ENCODE measurements around the gene GZMM.

DNA sequence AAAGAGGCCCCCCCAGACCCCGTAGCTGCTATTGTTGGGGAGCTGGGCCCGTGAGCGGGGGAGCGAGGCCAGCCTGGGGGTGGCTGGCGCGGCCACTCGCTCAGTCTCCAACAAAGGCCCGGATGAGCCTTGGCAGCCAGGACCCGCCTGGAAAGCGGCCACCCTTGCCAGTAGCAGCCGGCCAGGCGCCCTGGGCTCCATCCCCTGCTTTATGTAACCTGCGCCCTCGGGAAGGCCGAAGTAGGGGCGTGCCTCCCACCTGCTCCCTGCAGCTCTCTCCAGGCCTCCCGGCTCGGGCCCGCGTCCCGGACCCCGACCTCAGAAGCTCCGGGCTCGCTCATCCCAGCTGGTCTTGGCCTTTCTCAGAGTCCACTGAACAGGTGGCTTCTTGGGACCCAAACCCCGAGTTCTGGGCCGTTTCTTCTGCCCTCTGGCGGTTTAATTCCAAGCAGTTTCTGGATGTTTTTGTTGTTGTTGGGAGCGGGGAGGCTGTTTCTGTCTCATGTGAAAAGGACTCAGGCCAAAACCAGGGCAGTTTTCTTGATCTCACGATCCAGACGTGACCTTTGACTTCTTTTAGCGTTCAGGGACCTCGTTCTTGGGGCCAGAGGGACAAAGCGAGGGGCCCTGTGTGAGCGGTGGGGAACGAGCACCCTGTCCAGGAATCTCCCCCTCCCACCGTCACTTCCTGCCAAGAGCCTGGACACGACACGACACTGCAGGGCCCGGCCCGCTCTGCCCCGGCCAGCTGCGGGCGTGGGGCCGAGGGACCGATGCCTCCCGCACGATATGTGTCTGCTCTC is 11.1 kb upstream of the GZMM start:
- TF ChIP-seq, protein P1, sequence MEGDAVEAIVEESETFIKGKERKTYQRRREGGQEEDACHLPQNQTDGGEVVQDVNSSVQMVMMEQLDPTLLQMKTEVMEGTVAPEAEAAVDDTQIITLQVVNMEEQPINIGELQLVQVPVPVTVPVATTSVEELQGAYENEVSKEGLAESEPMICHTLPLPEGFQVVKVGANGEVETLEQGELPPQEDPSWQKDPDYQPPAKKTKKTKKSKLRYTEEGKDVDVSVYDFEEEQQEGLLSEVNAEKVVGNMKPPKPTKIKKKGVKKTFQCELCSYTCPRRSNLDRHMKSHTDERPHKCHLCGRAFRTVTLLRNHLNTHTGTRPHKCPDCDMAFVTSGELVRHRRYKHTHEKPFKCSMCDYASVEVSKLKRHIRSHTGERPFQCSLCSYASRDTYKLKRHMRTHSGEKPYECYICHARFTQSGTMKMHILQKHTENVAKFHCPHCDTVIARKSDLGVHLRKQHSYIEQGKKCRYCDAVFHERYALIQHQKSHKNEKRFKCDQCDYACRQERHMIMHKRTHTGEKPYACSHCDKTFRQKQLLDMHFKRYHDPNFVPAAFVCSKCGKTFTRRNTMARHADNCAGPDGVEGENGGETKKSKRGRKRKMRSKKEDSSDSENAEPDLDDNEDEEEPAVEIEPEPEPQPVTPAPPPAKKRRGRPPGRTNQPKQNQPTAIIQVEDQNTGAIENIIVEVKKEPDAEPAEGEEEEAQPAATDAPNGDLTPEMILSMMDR (IDR thresholded peaks at IDR 0.05): peak in 6 of 7 experiments; percentile 21 to 63 (median 53)
- peak in 2 of 3 donors; percentile 27 to 32 for TF ChIP-seq POLR2A (IDR thresholded peaks at IDR 0.05)

Measured in body of pancreas (tissue), 4 donors.